HEK293T (cell line): ENCODE data around the gene ACP7.

Experiments
- ARNT ChIP-seq: fragments of 450-650 bp; IDR thresholded peaks from 2 replicates; pipeline ENCODE4 v1.6.1; 2017; ENCODE audit warnings: mild to moderate bottlenecking
- BHLHE40 ChIP-seq: fragments of 450-650 bp; IDR thresholded peaks from 2 replicates; pipeline ENCODE4 v1.6.1; 2016; ENCODE audit warnings: mild to moderate bottlenecking, moderate library complexity, borderline replicate concordance
- FOXA1 ChIP-seq: fragments of 450-650 bp; IDR thresholded peaks from 2 replicates; pipeline ENCODE4 v1.6.1; 2016; ENCODE audit warnings: mild to moderate bottlenecking
- FOXM1 ChIP-seq: fragments of 450-650 bp; IDR thresholded peaks from 2 replicates; pipeline ENCODE4 v1.6.1; 2017; ENCODE audit warnings: mild to moderate bottlenecking, borderline replicate concordance
- SP1 ChIP-seq: fragments of 450-650 bp; IDR thresholded peaks from 2 replicates; pipeline ENCODE4 v1.6.1; 2017
- SUZ12 ChIP-seq: fragments of 450-650 bp; IDR thresholded peaks from 2 replicates; pipeline ENCODE4 v1.6.1; 2016; ENCODE audit warnings: mild to moderate bottlenecking
- TARDBP ChIP-seq: fragments of 450-650 bp; IDR thresholded peaks from 2 replicates; pipeline ENCODE4 v1.6.1; 2016
- TF ChIP-seq, protein P1 (sequence below): fragments of 450-650 bp; IDR thresholded peaks from 2 replicates; pipeline ENCODE4 v1.6.1; 2016

DNA sequence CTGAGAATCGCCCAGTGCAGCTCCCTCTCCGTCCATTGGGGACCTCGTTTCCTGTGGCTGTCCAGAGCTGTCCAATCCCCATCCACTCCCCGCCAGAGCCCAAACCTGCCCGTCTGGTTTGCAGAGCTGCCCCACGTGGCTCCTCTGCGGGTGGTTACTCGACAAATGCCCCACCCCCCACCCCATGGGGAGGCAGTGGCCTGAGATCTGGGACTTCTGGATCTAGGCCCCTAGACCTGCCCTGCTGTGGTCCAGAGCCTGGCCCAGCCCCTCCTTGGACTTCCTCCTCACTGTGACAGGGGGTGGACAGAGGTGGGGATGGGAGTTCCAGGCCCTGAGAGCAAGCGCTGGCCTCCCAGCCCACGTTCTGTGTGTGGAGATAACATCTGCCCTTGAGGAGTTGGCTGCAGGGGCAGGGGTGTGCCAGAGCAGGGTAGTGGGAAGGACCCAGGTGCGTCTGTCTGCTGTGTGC is 70.5 kb downstream of the ACP7 start:
- TF ChIP-seq SUZ12: no peak
- TF ChIP-seq TARDBP: no peak
- TF ChIP-seq BHLHE40: no peak
- TF ChIP-seq SP1: no peak
- no peak for TF ChIP-seq FOXA1
- TF ChIP-seq FOXM1: no peak
- TF ChIP-seq, protein P1, sequence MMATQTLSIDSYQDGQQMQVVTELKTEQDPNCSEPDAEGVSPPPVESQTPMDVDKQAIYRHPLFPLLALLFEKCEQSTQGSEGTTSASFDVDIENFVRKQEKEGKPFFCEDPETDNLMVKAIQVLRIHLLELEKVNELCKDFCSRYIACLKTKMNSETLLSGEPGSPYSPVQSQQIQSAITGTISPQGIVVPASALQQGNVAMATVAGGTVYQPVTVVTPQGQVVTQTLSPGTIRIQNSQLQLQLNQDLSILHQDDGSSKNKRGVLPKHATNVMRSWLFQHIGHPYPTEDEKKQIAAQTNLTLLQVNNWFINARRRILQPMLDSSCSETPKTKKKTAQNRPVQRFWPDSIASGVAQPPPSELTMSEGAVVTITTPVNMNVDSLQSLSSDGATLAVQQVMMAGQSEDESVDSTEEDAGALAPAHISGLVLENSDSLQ: no peak
- no peak for TF ChIP-seq ARNT
